Measurements from ENCODE around the gene CNNM3. TPM values are rescaled to one million over a fixed set of nuclear protein-coding genes. Genes with fewer than 3 reads are reported as not detected.
A peak's percentile ranks its signal among the peaks of the same experiment; 100 is the strongest.
"Not testable (repeated sequence)": the region's sequence is repeated elsewhere in the genome, so short reads cannot be mapped to it uniquely, and the experiment has no call there.

The CNNM3 gene
- polyA plus RNA-seq, 5 donors: 26.7 to 37.9 (median 33.4) TPM

- DNase-seq: no peak
These were observed 18.9 kb upstream of the CNNM3 start for GRCh38 chr2:96797066-96797625.

- no peak for DNase-seq
These were observed 17.1 kb upstream of the CNNM3 start for GRCh38 chr2:96798733-96799622.

GRCh38 chr2:96799623-96799935, 16.5 kb upstream of the CNNM3 start:
- DNase-seq: no peak

- no peak for DNase-seq
These were observed 15.7 kb upstream of the CNNM3 start for GRCh38 chr2:96800061-96801004.

- peak; percentile 30 to 51 for DNase-seq
These were observed 14.9 kb upstream of the CNNM3 start for GRCh38 chr2:96801005-96801785.

GRCh38 chr2:96801786-96802595, 14.1 kb upstream of the CNNM3 start:
- DNase-seq: no peak

- no peak for DNase-seq
These were observed 13.3 kb upstream of the CNNM3 start for GRCh38 chr2:96802721-96803120.

- DNase-seq: no peak
These were observed 11.1 kb upstream of the CNNM3 start for GRCh38 chr2:96804986-96805385.

- not testable (repeated sequence) for DNase-seq
These were observed 10.1 kb upstream of the CNNM3 start for GRCh38 chr2:96805946-96806345.

GRCh38 chr2:96806468-96807126, 9.5 kb upstream of the CNNM3 start:
- no peak for DNase-seq

- DNase-seq: no peak
These were observed 9.0 kb upstream of the CNNM3 start for GRCh38 chr2:96807127-96807471.

- no peak for DNase-seq
These were observed 7.8 kb upstream of the CNNM3 start for GRCh38 chr2:96808176-96808837.

- DNase-seq: no peak
These were observed 6.7 kb upstream of the CNNM3 start for GRCh38 chr2:96809216-96809882.

GRCh38 chr2:96809951-96810782, 5.9 kb upstream of the CNNM3 start:
- no peak for DNase-seq

GRCh38 chr2:96810783-96811192, 5.3 kb upstream of the CNNM3 start:
- no peak for DNase-seq

GRCh38 chr2:96811917-96812316, 4.2 kb upstream of the CNNM3 start:
- DNase-seq: peak; percentile 57 to 64

- DNase-seq: no peak
These were observed 2.4 kb upstream of the CNNM3 start for GRCh38 chr2:96813656-96814055.

Data from right lung (tissue), 5 donors.